GM12874 (cell line): ENCODE measurements around the gene HS3ST2.

Source experiments
- CTCF ChIP-seq: IDR thresholded peaks from 2 replicates; pipeline ENCODE4 v1.5.1; 2011; ENCODE audit warnings: low read depth, mild to moderate bottlenecking, control low read depth, low read length, moderate library complexity; ENCODE audit not compliant: insufficient read depth

Gene HS3ST2

GRCh38 chr16:22948603-22949368 lies 134.8 kb downstream of the HS3ST2 start:
- peak; percentile 77 for TF ChIP-seq CTCF

- TF ChIP-seq CTCF, result no peak
These were observed 141.6 kb downstream of the HS3ST2 start for GRCh38 chr16:22955461-22956070.

- TF ChIP-seq CTCF, result no peak
These were observed 147.2 kb downstream of the HS3ST2 start for GRCh38 chr16:22961206-22961605.

GRCh38 chr16:22962905-22963304 lies 148.9 kb downstream of the HS3ST2 start:
- no peak for TF ChIP-seq CTCF
